HG03175 (cell line): ENCODE data around the gene WDR87.
A peak's percentile ranks its signal among the peaks of the same experiment; 100 is the strongest.
"Not testable (repeated sequence)": the region's sequence is repeated elsewhere in the genome, so short reads cannot be mapped to it uniquely, and the experiment has no call there.

Experiments
- ATAC-seq: cut with Tn5 transposase; IDR thresholded peaks from one replicate; pipeline ENCODE4 v1.9.1; 2021; ENCODE audit warnings: mild to moderate bottlenecking, moderate library complexity; ENCODE audit not compliant: unreplicated experiment

Gene WDR87

DNA sequence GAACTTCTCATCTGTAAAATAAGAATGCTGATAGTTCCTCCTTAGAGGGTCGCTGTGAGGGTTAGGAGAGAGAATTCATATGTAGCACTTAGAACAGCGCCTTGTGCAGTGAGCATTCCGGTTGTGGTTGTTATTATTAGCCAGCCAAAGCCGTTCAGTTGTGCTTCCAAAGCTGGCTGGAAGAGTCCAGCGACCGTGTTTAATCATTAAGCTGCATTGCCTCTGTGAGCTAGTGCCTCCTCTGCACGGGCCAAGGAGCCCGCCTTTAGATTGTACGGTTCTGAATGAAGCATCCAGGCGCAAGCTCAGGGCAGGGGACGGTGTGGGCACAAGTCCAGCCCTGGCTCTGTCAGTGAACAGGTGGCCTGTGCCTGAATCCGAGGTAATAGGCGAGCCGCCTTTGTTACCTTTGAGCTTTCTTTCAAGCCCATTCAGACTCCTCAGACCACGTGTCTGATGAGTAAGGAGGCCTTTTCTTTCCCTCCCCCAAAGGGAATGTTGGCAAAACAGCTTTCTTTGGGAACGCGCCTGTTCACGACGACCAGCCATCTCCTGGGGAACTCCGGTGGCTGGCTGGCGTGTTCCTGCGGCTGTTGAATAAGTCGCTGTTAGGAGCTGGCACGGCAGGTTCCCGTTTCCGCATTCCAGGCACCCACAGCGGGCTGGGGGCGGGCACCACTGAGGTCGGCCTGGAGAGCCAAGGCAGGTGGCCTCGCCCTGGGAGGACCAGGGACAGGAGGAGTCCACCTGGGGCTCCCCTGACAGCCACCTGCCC is 25.7 kb upstream of the WDR87 start:
- peak; percentile 63 for ATAC-seq

DNA sequence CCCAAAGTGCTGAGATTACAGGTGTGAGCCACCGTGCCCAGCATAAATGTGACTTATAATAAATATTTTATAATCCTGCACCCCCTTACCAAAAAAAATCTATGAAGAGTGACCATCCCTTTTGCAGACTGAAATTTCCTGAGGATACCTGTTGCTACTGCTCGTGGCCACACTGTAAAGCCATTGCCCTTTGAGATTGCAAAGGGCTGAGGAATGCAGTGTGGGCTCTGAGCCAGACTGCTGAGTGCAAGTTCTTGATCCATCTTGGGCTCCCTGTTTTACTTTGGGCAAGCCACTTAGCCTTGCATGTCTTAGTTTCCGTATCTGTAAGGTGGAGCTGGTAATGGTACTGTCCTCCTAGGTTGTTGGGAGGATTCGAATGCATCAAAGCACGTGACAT is 24.0 kb upstream of the WDR87 start:
- ATAC-seq, result no peak

DNA sequence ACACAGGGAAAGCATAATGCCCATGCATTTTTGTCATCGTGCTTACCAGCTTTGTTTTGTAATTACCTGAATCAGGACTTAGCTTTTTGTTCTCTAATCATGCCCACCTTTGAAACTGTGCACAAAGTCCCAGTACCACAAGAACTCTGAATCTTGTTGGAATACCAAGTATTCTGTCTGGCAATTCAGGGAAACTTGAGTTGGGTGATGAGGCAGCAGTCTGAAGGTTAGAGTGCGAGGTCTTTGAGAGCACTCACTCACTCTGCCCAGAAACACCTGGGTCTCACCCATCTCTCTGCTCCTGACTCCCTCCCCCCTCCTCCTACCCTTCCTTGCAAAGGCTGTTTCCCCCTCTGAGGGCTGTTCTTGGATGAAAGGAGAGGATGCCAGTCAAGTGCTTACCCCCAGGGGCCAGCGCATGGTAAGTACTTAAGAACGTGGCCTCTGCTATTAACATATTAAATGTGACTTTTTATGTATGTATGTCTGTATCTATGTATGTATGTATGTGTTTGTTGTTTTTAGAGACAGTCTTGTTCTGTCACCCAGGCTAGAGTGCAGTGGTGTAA is 23.0 kb upstream of the WDR87 start:
- no peak for ATAC-seq

DNA sequence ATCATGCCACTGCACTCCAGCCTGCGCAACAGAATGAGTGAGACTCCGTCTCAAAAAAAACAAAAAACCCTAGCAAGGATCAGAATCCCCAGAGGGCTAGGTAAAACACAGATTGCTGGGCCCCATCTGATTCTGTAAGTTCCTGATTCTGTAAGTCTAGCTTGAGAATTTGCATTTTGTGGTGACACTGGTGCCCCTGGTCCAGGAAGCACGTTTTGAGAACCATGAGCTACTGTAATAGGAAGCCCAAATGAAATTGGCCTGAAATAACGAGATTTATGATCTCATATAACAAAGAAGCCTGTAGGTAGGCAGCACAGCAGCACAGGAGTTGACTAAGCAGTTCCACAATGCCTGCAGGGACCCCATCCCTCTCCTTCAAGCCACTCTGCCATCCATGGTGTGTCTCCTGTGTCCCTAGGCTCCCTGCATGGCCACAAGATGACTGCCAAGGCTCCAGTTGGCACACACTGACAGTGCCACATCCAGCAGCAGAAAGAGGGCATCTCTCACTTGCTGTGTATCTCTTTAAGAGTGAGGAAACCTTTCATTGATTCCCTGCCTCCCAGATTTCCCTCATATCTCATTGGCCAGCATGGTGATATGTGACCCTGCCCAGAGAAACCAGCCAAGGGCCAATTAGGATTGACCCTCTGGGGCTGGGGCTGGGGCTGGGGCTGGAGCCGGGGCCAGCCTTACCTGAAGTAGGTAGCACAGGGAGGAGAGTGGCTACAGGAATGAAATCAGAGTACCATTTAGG is 22.3 kb upstream of the WDR87 start:
- ATAC-seq, result peak; percentile 60

DNA sequence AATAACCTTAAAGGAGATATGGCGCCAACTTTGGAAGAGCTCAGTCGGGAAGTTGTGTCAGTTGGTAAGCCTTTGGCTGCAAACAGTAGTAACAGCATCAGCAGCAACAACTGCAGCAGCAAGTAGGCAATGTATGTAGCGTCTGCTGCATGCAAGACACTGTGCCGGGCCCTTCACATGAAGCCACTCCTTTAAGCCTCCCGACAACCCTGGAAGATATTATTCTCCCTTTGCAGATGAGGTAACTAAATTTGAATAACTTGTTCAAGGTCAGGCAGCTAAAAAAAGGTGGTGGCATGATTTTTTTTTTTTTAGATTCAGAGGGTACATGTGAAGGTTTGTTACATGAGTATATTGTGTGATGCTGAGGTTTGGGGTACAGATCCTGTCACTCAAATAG is 20.3 kb upstream of the WDR87 start:
- ATAC-seq, result no peak

DNA sequence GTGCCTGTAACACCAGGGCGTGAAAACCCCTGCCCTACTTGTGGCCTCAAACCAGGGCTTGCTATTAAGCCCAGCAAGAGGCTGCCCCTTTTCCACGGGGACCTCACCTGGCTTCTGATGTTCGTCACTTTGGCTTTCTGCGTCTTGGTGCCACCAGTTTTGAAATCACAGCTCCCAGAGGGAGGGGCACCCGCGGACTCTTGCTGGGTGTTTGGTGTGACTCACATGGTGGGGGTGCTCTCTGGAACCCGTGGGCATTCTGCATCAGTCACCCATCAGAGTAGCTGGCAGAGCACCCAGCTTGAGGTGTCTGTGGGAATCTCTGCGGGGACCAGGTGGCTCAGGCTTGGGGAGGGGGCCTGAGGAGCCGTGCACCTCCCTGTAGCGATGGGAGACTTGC is 19.9 kb upstream of the WDR87 start:
- ATAC-seq, result no peak

DNA sequence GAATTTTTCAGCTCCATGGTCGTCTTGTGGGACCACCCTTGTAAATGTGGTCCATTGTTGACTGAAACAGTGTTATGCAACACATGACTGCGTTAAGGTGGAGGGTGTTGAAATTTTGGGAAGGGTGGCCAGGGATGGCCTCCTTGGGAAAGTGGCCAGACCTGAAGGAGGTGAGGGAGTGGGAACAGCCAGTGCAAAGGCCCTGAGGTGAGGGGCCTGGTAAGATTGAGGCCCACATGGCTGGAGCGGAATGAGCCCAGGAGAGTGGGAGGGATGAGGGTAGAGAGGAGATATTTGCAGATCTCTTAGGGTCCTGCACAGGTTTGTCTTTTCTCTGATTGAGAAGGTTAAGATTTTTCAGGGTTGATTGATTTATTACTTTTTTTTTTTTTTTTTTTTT is 18.8 kb upstream of the WDR87 start:
- no peak for ATAC-seq

DNA sequence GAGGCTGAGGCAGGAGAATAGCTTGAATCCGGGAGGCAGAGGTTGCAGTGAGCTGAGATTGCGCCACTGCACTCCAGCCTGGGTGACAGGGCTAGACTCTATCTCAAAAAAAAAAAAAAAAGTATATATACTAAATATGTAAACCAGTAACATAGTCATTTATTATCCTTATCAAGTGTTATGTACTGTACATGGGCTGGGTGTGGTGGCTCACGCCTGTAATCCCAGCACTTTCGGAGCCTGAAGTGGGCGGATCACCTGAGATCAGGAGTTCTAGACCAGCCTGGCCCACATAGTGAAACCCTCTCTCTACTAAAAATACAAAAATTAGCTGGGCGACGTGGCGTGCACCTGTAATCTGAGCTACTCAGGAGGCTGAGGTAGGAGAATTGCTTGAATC is 18.2 kb upstream of the WDR87 start:
- not testable (repeated sequence) for ATAC-seq

DNA sequence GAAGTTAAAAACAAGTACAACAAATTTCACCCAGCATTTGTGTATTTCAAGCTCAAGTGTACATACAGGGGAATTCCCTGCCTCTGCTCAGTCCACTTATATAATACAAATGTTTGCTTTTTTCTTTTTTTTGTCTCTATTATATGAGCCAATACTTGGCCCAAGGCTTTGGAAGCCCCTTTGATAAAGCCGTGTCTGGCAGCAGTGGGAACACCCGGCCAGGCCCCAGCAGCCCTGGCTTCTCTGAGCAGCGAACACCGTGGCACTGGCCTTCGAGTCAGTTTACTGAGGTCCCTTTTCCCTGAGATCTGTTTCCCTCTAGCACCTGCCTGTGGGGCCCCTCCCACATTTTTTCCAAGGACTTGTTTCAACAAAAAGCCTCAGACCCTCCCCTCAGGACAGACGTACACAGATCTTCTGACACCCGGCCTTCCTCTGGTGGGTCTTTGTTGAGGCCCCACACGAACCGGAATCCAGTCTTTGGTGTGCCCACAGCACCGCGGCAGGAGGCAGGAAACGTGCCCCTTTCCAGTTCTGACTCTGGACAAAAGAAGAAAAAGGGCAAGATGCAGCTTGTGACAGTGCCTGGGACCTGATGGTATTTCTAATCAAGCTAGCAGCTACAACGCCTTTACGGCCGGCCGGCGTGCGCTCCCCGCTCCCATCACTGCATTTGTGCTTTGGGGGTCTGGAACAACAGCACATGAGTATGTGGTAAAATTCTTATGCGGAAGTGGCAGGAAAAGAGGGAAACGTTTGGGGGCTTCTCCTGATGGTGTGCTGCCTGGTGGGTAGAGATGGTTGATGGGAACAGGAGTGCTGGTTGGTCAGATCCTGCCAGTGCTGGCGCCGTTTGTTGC is 14.4 kb upstream of the WDR87 start:
- no peak for ATAC-seq

DNA sequence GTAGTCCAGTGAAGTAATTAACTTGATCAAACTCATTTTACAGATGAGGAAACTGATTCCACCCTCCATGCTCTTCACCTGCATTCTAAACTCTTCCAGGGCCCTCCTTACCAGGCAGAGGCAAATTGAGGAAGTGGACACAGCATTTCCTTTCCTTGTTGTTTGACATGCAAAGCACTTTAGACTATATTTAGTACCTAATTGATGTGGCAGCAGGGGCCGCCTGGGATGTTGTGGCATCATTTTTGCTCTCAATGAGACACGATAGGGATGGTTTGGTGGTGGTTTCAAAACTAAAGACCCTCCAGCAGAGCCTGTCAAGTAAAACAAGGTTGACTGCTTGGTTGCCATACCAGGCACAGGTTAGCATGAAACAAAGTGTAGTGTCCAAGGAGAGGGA is 8.5 kb upstream of the WDR87 start:
- ATAC-seq, result no peak

DNA sequence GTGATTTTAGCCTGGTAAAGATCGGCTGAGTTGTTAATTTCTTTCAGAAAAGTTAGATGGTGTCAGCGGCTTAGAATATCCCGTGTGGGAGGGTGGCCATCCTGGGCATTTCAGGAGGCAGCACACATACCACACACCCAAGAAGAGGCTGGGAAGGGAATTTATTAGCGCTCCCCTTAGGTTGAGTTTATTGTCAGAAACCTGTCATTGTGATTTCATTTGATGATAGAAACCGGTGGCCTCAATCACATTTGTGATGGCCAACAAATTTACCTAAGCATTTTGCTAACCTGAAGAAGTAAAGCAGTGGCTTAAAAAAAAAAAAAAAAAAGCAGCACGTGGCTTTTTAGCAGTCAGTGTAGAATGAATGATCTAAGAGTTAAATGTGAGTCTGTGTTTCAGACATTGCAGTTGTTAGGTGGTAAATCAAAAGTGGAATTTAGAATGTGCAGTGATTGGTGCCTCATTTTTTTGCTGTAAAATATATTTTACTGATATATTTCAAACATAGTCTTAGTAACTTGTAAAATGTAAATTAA is 3.3 kb upstream of the WDR87 start:
- no peak for ATAC-seq

DNA sequence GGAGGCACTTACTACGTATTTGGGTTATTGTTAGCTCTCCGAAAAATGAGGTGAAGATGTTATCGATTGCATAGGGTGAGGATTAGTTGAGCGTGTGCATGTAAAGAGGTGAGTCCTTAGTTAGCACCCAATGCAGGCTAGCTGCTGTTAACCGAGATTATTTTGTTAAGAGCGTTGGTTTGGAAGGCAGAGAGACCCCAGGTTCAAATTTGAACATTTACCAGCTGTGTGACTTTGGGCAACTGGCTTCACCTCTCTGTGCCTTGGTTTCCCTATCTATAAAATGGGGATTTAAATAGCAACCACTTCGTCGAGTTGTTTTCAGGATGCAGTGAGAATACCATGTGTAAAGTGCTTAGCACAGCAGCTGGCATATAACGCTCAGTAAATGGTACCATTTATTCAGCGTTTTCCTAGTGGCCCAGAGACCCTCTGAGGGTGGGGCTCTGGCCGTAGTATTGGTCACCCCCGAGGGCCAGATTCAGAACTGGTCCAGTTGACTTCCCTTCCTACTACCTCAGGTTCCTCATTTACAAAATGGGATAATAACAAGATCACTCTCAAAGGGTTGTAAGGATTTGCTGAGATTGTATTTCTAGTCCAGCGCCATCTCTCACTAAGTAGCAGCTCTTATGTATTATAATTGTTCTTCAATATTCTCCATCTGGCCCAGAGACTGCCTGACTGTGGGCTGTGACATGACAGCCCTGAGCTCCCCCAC is 1.5 kb upstream of the WDR87 start:
- ATAC-seq, result no peak

DNA sequence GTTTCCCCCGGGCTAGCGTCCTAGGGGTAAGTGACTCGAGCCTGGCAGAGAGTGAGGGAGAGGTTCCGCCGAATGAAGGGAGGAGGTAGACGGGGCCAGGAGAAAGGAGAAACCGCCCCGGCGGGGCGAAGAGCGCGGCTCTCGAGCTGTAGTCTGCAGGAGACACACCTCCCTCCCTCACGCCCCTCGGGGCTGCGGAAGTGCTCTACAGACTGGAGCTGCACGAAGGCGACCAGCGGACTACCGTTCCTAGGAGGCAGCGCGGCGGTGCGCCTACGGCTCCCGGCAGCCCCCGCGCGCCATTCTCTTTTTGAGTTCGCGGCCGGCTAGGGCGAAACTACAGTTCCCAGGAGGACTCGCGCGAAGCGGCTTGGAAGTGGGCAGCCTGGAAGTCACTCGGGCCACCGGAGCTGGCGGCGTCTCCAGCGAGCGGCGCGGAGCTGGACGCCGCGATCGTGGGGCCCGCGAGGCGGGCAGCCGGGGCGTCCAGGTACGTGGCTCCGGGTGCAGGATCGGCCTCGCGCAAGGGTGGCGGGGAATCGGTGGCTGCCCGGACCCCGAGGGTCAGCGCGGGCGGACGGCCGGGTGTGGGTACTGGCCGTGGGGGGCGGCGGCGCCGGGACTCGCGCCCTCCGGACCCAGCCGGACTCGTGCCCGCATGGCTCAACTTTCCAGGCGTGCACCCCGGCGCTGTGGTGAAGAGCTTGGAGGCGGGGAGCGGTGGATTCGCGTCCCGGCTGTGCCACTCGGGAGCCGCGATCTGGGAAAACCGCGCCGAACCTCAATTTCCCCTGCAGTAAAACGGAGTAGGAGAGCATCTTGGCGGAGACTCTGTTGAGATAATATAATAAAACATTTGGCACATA is 708 bp upstream of the WDR87 start, which contains the start of gene SIPA1L3:
Gene SIPA1L3, plus strand, starts transcription at position 340 of the 866 bp plus-strand sequence. CDS start 174,358 bp downstream, outside the sequence.
- ATAC-seq, result peak; percentile 87

DNA sequence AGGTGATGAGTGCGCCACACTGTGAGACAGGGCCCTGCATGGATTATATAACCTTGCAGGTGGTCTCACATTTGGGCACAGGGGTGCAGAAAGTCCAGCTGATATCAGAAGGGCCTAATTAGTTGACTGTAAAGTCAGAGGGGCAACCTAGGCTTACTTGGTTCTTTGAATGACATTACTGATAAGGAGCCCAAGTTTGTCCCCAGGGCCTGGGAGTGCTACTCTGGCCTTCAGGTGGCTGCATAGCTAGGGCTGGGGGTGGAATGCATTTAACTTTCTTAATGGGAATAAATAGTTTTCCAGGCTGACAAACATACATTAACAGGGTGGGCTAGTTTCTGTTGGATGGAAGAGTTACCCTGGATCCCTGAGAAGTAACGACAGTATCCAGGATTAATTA is 3.3 kb downstream of the WDR87 start:
- ATAC-seq, result no peak

DNA sequence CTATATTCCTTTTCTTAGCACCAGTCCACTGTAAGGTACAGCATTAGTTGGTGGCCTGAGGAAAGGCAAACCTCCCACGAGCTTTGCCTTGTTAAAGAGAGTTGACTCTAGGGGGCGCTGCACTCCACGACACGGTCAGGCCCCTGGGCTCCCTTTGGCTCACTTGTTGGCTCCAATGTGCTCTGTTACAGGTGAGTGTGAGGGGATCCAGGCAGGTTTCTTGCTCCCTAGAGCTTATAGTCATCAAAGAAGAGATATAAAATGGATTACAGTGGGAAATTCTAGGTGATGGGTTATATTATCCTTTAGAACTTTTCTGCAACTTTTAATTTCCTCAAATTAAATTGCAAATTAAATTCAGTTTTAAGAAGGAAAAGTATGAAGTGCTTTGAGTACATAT is 3.7 kb downstream of the WDR87 start:
- no peak for ATAC-seq

DNA sequence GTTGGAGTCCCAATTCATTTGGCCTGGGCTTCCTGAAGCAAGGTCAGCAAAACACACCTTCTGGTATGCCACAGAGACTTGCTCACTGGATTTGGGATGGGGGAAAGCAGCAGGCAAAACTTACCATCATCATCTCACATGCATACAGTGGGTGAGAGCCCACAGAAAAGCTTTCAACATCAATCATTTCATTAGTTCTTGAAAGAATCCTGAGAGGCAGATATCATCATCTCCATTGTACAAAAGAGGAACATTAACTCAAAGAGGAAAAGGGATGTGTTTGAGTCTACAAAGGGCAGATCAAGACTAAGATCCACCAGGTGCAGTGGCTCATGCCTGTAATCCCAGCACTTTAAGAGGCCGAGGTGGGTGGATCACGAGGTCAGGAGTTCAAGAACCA is 6.4 kb downstream of the WDR87 start:
- ATAC-seq, result no peak

DNA sequence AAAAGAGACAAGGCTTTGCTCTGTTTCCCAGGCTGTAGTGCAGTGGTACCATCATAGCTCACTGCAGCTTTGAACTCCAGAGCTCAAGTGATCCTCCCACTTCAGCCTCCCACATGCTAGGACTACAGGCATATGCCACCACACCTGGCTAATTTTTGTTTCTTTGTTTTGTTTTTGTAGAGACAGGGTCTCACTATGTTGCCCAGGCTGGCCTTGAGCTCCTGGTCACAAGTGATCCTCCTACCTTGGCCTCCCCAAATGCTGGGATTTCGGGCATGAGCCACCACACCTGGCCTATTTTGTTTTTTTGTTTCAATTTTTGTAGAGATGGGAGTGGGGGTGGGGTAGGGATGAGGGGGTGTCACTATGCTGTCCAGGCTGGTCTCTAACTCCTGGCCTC is 6.9 kb downstream of the WDR87 start:
- no peak for ATAC-seq

DNA sequence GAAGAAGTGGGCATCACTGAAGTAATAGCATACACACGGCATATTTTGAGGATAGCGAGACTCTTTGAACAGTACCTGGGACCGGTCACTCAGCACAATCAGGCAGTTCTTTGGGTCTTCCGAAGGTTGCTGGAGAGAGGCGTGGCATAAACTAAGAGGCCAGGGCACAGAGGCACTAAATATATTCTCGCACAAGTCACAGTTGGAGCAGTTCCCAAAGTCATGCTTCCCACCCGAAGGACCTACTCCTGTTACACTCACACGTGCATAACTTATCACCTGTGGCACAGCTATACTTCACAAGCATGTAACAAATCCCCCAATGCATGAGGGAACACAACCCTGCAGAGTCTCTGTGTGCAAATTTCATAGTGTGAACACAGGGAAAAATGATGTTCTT is 10.2 kb downstream of the WDR87 start:
- no peak for ATAC-seq
